ENCODE results near the gene WDPCP. TPM values are rescaled to one million over a fixed set of nuclear protein-coding genes. Genes with fewer than 3 reads are reported as not detected.

The WDPCP gene
- total and polyA plus RNA-seq, 2 of the 13 experiments (the other 11 are each of a cell fraction or from before 2014, with no cell fraction given), result 2.9 to 5.2 TPM

GRCh38 chr2:63555299-63555698, 33.0 kb downstream of the WDPCP start (continued):
- TF ChIP-seq ZBTB20 (CRISPR knock-in tag; IDR thresholded peaks at IDR 0.05; ENCODE audit: borderline replicate concordance, low read depth) (no peak), ZNF614 (CRISPR knock-in tag; IDR thresholded peaks at IDR 0.05; ENCODE audit: borderline replicate concordance) (no peak), BRD4 (CRISPR knock-in tag; IDR thresholded peaks at IDR 0.05) (no peak), RFXAP (CRISPR knock-in tag; IDR thresholded peaks at IDR 0.05; ENCODE audit: borderline replicate concordance) (no peak), SMAD1 (CRISPR knock-in tag; IDR thresholded peaks at IDR 0.05; ENCODE audit: borderline replicate concordance, low read depth) (no peak), YEATS4 (CRISPR knock-in tag; IDR thresholded peaks at IDR 0.05; ENCODE audit: borderline replicate concordance) (no peak), CENPT (CRISPR knock-in tag; IDR thresholded peaks at IDR 0.05; ENCODE audit: low read depth) (no peak), ELF3 (CRISPR knock-in tag; IDR thresholded peaks at IDR 0.05) (no peak), ZGPAT (CRISPR knock-in tag; IDR thresholded peaks at IDR 0.05) (no peak), PAWR (CRISPR knock-in tag; IDR thresholded peaks at IDR 0.05; ENCODE audit: borderline replicate concordance) (no peak), ZNF619 (CRISPR knock-in tag; IDR thresholded peaks at IDR 0.05) (no peak)

GRCh38 chr2:63553049-63553448, 35.2 kb downstream of the WDPCP start:
- H4K20me1 ChIP-seq (ENCODE audit: insufficient read depth, low read length), result no peaks in the 10 kb centered on the region
- no peak for FAIRE-seq
- H3K27ac ChIP-seq (ENCODE audit: extremely low read length, insufficient read depth, low read length), result no peak overlapping the region
- no peaks in the 10 kb centered on the region for H3K79me2 ChIP-seq (ENCODE audit: insufficient read depth, low read length)
- POLR2A ChIA-PET, result no interaction called here
- no peak overlapping the region for H3K9ac ChIP-seq (ENCODE audit: insufficient read depth, low read depth, low read length)
- in situ Hi-C loops (cut with HindIII; ENCODE audit: extremely low pct_ligation_motif_present, low pct_unique_long_range_greater_than_20kb) (no loop called here), intact Hi-C loops (cut with micrococcal nuclease; ENCODE audit: unreplicated experiment) (no loop called here)
- DNase-seq (ENCODE audit: low spot score), result no peak
- no peaks in the 10 kb centered on the region for H3K36me3 ChIP-seq (replicated peaks in 1 of 2; ENCODE audit: control insufficient read depth in 1 of 2, insufficient read depth in 2 of 2, low read length in 2 of 2)
- CTCF ChIA-PET (ENCODE audit: low intra/inter-chr PET ratio, low total read pairs), result no interaction called here
- H3K4me2 ChIP-seq (ENCODE audit: low read depth, low read length), result no peak overlapping the region
- H3K4me1 ChIP-seq (ENCODE audit: insufficient read depth, low read length), result no peaks in the 10 kb centered on the region
- H3K9me3 ChIP-seq (ENCODE audit: low read length), result no peaks in the 10 kb centered on the region
- no peak for ATAC-seq
- no peak overlapping the region for H3K4me3 ChIP-seq (replicated peaks in 1 of 3; ENCODE audit: insufficient read depth in 1 of 3, low read depth in 2 of 3, low read length in 3 of 3)
- H2AFZ ChIP-seq (ENCODE audit: low read length), result no peak overlapping the region
- 90% methylated on average over 4 of the region's 4 CpGs for WGBS (ENCODE audit: low lambda C conversion rate)
- H3K27me3 ChIP-seq (ENCODE audit: control insufficient read depth in 1 of 2, insufficient read depth in 2 of 2, low read length in 2 of 2), result no peaks in the 10 kb centered on the region; a peak in 1 of 5 replicates
- no TSS peak for BruUV-seq (replicated peaks)
- TF ChIP-seq FOXP1 (IDR thresholded peaks at IDR 0.05) (no peak), FOXP1 (CRISPR knock-in tag; IDR thresholded peaks at IDR 0.05) (no peak), ZNF569 (CRISPR knock-in tag; IDR thresholded peaks at IDR 0.05; ENCODE audit: borderline replicate concordance) (no peak), HNRNPL (IDR thresholded peaks at IDR 0.05; ENCODE audit: low read depth, low read length) (no peak), BRD4 (CRISPR knock-in tag; IDR thresholded peaks at IDR 0.05) (no peak), YY1 (IDR thresholded peaks at IDR 0.05; ENCODE audit: insufficient read depth, insufficient replicate concordance, low read depth, low read length) (no peak), ZNF367 (CRISPR knock-in tag; IDR thresholded peaks at IDR 0.05; ENCODE audit: borderline replicate concordance) (no peak), ZSCAN21 (CRISPR knock-in tag; IDR thresholded peaks at IDR 0.05; ENCODE audit: borderline replicate concordance) (no peak), ASH2L (IDR thresholded peaks at IDR 0.05; ENCODE audit: insufficient read length, low read depth, low read length) (no peak), SMAD3 (CRISPR knock-in tag; IDR thresholded peaks at IDR 0.05) (no peak), ZNF687 (CRISPR knock-in tag; IDR thresholded peaks at IDR 0.05) (no peak)

Data from HepG2 (cell line).